GM12891 (cell line): ENCODE results near the gene PIGU.
"Not testable (repeated sequence)": the region's sequence is repeated elsewhere in the genome, so short reads cannot be mapped to it uniquely, and the experiment has no call there.

ENCODE experiments used
- PAX5 ChIP-seq: IDR thresholded peaks from 2 replicates; pipeline ENCODE4 v1.6.1; 2011; ENCODE audit warnings: low read length, moderate library complexity, mild to moderate bottlenecking; ENCODE audit not compliant: insufficient read depth, severe bottlenecking
- POLR2A ChIP-seq: IDR thresholded peaks from 2 replicates; pipeline ENCODE4 v1.6.1; 2011; ENCODE audit warnings: low read depth, low read length, control low read depth
- POLR2AphosphoS5 ChIP-seq: IDR thresholded peaks from 2 replicates; pipeline ENCODE4 v1.6.1; 2011; ENCODE audit warnings: low read depth, low read length, control low read depth
- POU2F2 ChIP-seq: IDR thresholded peaks from 2 replicates; pipeline ENCODE4 v1.6.1; 2011; ENCODE audit warnings: low read depth, mild to moderate bottlenecking, control low read depth, low read length, moderate library complexity
- SPI1 ChIP-seq: IDR thresholded peaks from 2 replicates; pipeline ENCODE4 v1.6.1; 2011; ENCODE audit warnings: low read depth, low read length, control low read depth
- TAF1 ChIP-seq: IDR thresholded peaks from 2 replicates; pipeline ENCODE4 v1.6.1; 2011; ENCODE audit warnings: low read depth, low read length, control low read depth

GRCh38 chr20:34664751-34665150 is 12.1 kb downstream of the PIGU start:
- not testable (repeated sequence) for TF ChIP-seq POLR2A, POU2F2, TAF1, POLR2AphosphoS5, PAX5, SPI1
